Ovary (tissue), 9 donors: ENCODE measurements around the gene ANKUB1. TPM values are rescaled to one million over a fixed set of nuclear protein-coding genes. Genes with fewer than 3 reads are reported as not detected.
"Not testable (repeated sequence)": the region's sequence is repeated elsewhere in the genome, so short reads cannot be mapped to it uniquely, and the experiment has no call there.

Experiments
- DNase-seq, 5 donors: peaks; one replicate each; pipeline ENCODE4 v3.0.0-alpha.2; 2019 to 2020
- H3K27ac ChIP-seq, 2 donors: fragments of 200-600 bp; one replicate each; pipeline versions ENCODE4 v1.5.1 to v1.8.0; 2019 to 2022
- H3K27me3 ChIP-seq: fragments of 200-600 bp; one replicate; pipeline ENCODE4 v1.8.0; 2022
- H3K36me3 ChIP-seq: fragments of 200-600 bp; sonication (generic); one replicate; pipeline ENCODE4 v1.5.1; 2019
- H3K4me1 ChIP-seq: one replicate; pipeline ENCODE4 v1.8.1; 2013; ENCODE audit warnings: mild to moderate bottlenecking, moderate library complexity; ENCODE audit not compliant: insufficient read depth
- H3K4me3 ChIP-seq: fragments of 200-600 bp; sonication (generic); one replicate; pipeline ENCODE4 v1.5.1; 2017
- H3K9me3 ChIP-seq, 2 donors: fragments of 200-600 bp in 1 of 2; sonication (generic) in 1 of 2; one replicate each; pipeline versions ENCODE4 v1.5.1 to v1.8.1; 2013 to 2019; ENCODE audit warnings: mild to moderate bottlenecking in 1 of 2, moderate library complexity in 1 of 2
- CTCF ChIP-seq, 3 donors: fragments of 450-650 bp in 2 of 3; fragments of 200-600 bp in 1 of 3; IDR thresholded peaks; one replicate each; pipeline versions ENCODE4 v1.5.1 to v1.8.0; 2016 to 2022; ENCODE audit warnings: antibody characterized with exemption in 3 of 3, mild to moderate bottlenecking in 1 of 3
- EP300 ChIP-seq: sonication (generic); formaldehyde crosslinking; IDR thresholded peaks from one replicate; pipeline ENCODE4 v1.6.1; 2017; ENCODE audit warnings: antibody characterized with exemption
- POLR2A ChIP-seq: fragments of 450-650 bp; IDR thresholded peaks from one replicate; pipeline ENCODE4 v1.6.1; 2017; ENCODE audit warnings: antibody characterized with exemption, mild to moderate bottlenecking, moderate library complexity
- WGBS, 3 donors: extraction: QIAGEN DNeasy Blood & Tissue Kit in 1 of 3; methylation state at CpG; one replicate each; pipeline versions ENCODE4 v1.1.5 to v1.1.7; 2013 to 2017; 5-methylcytosine and 5-hydroxymethylcytosine counted together
- intact Hi-C, 4 donors: fragments of 100-400 bp; cut with DNase I; formaldehyde crosslinking; loops; one replicate each; pipeline versions ENCODE4 v1.11.0 to v1.15.1; 2022 to 2023
- polyA plus RNA-seq, 2 donors: library from polyadenylated mRNA; stranded (reverse); fragments of 200-250 nt in 1 of 2; fragments of 350-450 nt in 1 of 2; fragmentation: Illumina TruSeq in 1 of 2; extraction: RNeasy Lipid Tissue Mini Kit (QIAGEN cat#74804) in 1 of 2; gene quantifications; one replicate each; pipeline ENCODE4 v1.2.3, GENCODE V29; 2013 to 2014
- total RNA-seq, 7 donors: library from RNA; depleted of rRNA in 2 of 7; stranded (reverse); fragments of >200 nt in 2 of 7; fragmentation: NEBNext Ultra II Directional in 3 of 7; extraction: Animal tissue kit (Norgen Biotek cat#: 25700) in 3 of 7; gene quantifications; one replicate each; pipeline versions ENCODE4 v1.1.0 to v1.2.4, GENCODE V29; 2016 to 2023
- donor health status: DM: no; HTN: no; CAD: no; lungs with moderate emphysema.
- donor health status: DM: no; HTN: no; CAD: no.
- donor health status: Bipolar disorder and iron deficiency.
- donor health status: DM: yes; HTN: yes; CAD: no.
- donor health status: DM: no; HTN: no; CAD: no.
- donor health status: DM: yes; HTN: yes; CAD: no.

Gene ANKUB1
- total and polyA plus RNA-seq, 9 donors: 0.10 to 3.8 (median 0.48) TPM; not detected in 4

GRCh38 chr3:149832086-149832485 is 39.7 kb upstream of the ANKUB1 start:
- Histone ChIP-seq H3K4me1 (no peaks in the 10 kb centered on the region), H3K4me3 (no peak overlapping the region), H3K36me3 (no peaks in the 10 kb centered on the region), H3K27ac (no peak overlapping the region), H3K27me3 (no peaks in the 10 kb centered on the region), H3K9me3 (peaks cover 0 to 3% of the 10 kb centered on the region in 2 donors)
- WGBS, 3 donors: 67 to 92% (median 84%) methylated on average over 1 of the region's 1 CpG
- DNase-seq: no peak
- intact Hi-C loops: no loop called here
- TF ChIP-seq CTCF (IDR thresholded peaks at IDR 0.05): no peak
- no peak for TF ChIP-seq EP300

GRCh38 chr3:149831321-149831720 is 39.0 kb upstream of the ANKUB1 start:
- intact Hi-C loops: no loop called here
- Histone ChIP-seq H3K4me3 (no peak overlapping the region), H3K27ac (no peak overlapping the region), H3K4me1 (peaks cover 3% of the 10 kb centered on the region), H3K36me3 (no peaks in the 10 kb centered on the region), H3K9me3 (peaks cover 0 to 3% of the 10 kb centered on the region in 2 donors), H3K27me3 (no peaks in the 10 kb centered on the region)
- no peak for DNase-seq
- TF ChIP-seq EP300: no peak
- TF ChIP-seq CTCF (IDR thresholded peaks at IDR 0.05): no peak
- no peak for TF ChIP-seq POLR2A
- 96 to 98% (median 97%) methylated on average over 4 of the region's 4 CpGs for whole genome bisulfite sequencing, 3 donors

GRCh38 chr3:149830902-149831301 is 38.5 kb upstream of the ANKUB1 start:
- no peak overlapping the region for H3K27ac ChIP-seq
- TF ChIP-seq EP300 (no peak), CTCF (IDR thresholded peaks at IDR 0.05) (no peak), POLR2A (no peak)

GRCh38 chr3:149829631-149830030 is 37.3 kb upstream of the ANKUB1 start:
- H3K27ac ChIP-seq, DNase-seq, H3K27me3 ChIP-seq, H3K4me3 ChIP-seq, intact Hi-C loops, H3K4me1 ChIP-seq, H3K9me3 ChIP-seq, H3K36me3 ChIP-seq: not testable (repeated sequence)
- WGBS, 3 donors: 92 to 96% (median 94%) methylated on average over 4 of the region's 4 CpGs

More at GRCh38 chr3:149830902-149831301, 38.5 kb upstream of the ANKUB1 start:
- DNase-seq: no peak
- intact Hi-C loops: no loop called here
- Histone ChIP-seq H3K36me3 (no peaks in the 10 kb centered on the region), H3K4me3 (no peak overlapping the region), H3K27me3 (no peaks in the 10 kb centered on the region), H3K4me1 (peaks cover 3% of the 10 kb centered on the region), H3K9me3 (peaks cover 0 to 3% of the 10 kb centered on the region in 2 donors)
- 86 to 94% (median 93%) methylated on average over 2 of the region's 2 CpGs for WGBS, 3 donors

- no peaks in the 10 kb centered on the region for H3K27me3 ChIP-seq
- 98 to 100% (median 100%) methylated on average over 1 of the region's 1 CpG for WGBS, 3 donors
Measured at GRCh38 chr3:149828390-149828789, 36.0 kb upstream of the ANKUB1 start.

More at GRCh38 chr3:149828390-149828789, 36.0 kb upstream of the ANKUB1 start:
- no peak for TF ChIP-seq POLR2A
- H3K9me3 ChIP-seq: peaks cover 0 to 3% of the 10 kb centered on the region in 2 donors
- no peaks in the 10 kb centered on the region for H3K36me3 ChIP-seq
- no peak overlapping the region for H3K4me3 ChIP-seq
- peaks cover 3% of the 10 kb centered on the region for H3K4me1 ChIP-seq
- DNase-seq: no peak
- intact Hi-C loops: no loop called here
- H3K27ac ChIP-seq: no peak overlapping the region
